GM12891 (cell line): ENCODE data around the gene SLC5A10.

Experiments
- POLR2A ChIP-seq: IDR thresholded peaks from 2 replicates; pipeline ENCODE4 v1.6.1; 2011; ENCODE audit warnings: low read depth, low read length, control low read depth
- POLR2AphosphoS5 ChIP-seq: IDR thresholded peaks from 2 replicates; pipeline ENCODE4 v1.6.1; 2011; ENCODE audit warnings: low read depth, low read length, control low read depth
- SPI1 ChIP-seq: IDR thresholded peaks from 2 replicates; pipeline ENCODE4 v1.6.1; 2011; ENCODE audit warnings: low read depth, low read length, control low read depth
- TAF1 ChIP-seq: IDR thresholded peaks from 2 replicates; pipeline ENCODE4 v1.6.1; 2011; ENCODE audit warnings: low read depth, low read length, control low read depth

DNA sequence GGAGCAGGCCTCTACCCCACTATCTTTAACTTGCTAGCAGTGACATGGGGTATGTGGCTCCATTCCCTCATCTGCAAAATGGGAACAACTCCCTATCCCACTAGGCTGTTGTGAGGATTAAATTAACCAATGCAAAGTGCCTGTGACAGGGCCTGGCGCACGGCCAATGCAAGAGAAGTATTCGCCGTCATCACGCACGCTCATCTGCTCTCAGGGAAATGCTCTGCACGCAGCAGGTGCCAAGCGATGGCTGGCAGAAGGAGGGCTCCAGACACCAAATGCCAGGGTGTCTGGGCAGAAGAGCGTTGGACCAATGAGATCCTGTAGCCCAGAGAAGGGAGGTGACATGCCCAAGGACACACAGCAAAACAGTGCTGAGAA, 35.3 kb downstream of the SLC5A10 start:
- TF ChIP-seq POLR2A (no peak), SPI1 (no peak), POLR2AphosphoS5 (no peak), TAF1 (no peak)
